NCI-H345 treated with DMSO at 0.1 percent for 48 hours (cell line): Measurements from ENCODE around the gene SNX8.
"Not testable (repeated sequence)": the region's sequence is repeated elsewhere in the genome, so short reads cannot be mapped to it uniquely, and the experiment has no call there.

Source experiments
- DNase-seq: peaks from one replicate; lab custom pipeline; 2025; ENCODE audit not compliant: unreplicated experiment; lab: John Stamatoyannopoulos, UW

Gene SNX8

GRCh38 chr7:2330493-2330892, 16.3 kb upstream of the SNX8 start:
- no peak for DNase-seq

GRCh38 chr7:2326951-2327350, 12.7 kb upstream of the SNX8 start:
- no peak for DNase-seq

- DNase-seq, result no peak
Observed at GRCh38 chr7:2325162-2325561, 10.9 kb upstream of the SNX8 start.

- no peak for DNase-seq
Observed at GRCh38 chr7:2321020-2321419, 6.8 kb upstream of the SNX8 start.

- DNase-seq, result no peak
Observed at GRCh38 chr7:2317556-2318293, 3.5 kb upstream of the SNX8 start.

GRCh38 chr7:2316578-2316977, 2.3 kb upstream of the SNX8 start:
- no peak for DNase-seq

GRCh38 chr7:2315787-2316186, 1.5 kb upstream of the SNX8 start:
- no peak for DNase-seq

GRCh38 chr7:2314956-2315530, 802 bp upstream of the SNX8 start:
- DNase-seq, result not testable (repeated sequence)

GRCh38 chr7:2313450-2314208, 612 bp downstream of the SNX8 start:
- DNase-seq, result no peak

GRCh38 chr7:2312267-2312929, 1.8 kb downstream of the SNX8 start:
- DNase-seq, result no peak

- no peak for DNase-seq
Observed at GRCh38 chr7:2309889-2310331, 4.3 kb downstream of the SNX8 start.

GRCh38 chr7:2307690-2308107, 6.5 kb downstream of the SNX8 start:
- DNase-seq, result no peak

- DNase-seq, result no peak
Observed at GRCh38 chr7:2306688-2307087, 7.6 kb downstream of the SNX8 start.

GRCh38 chr7:2305258-2305657, 9.0 kb downstream of the SNX8 start:
- not testable (repeated sequence) for DNase-seq

- not testable (repeated sequence) for DNase-seq
Observed at GRCh38 chr7:2303520-2303919, 10.7 kb downstream of the SNX8 start.

GRCh38 chr7:2302743-2303397, 11.4 kb downstream of the SNX8 start:
- not testable (repeated sequence) for DNase-seq

GRCh38 chr7:2301511-2301863, 12.8 kb downstream of the SNX8 start:
- DNase-seq, result no peak

- no peak for DNase-seq
Observed at GRCh38 chr7:2299870-2300512, 14.2 kb downstream of the SNX8 start.

GRCh38 chr7:2299131-2299829, 15.0 kb downstream of the SNX8 start:
- DNase-seq, result no peak

GRCh38 chr7:2296832-2297231, 17.4 kb downstream of the SNX8 start:
- no peak for DNase-seq
